ENCODE data around the gene OVAAL. TPM values are rescaled to one million over a fixed set of nuclear protein-coding genes. Genes with fewer than 3 reads are reported as not detected.

OVAAL gene
- total and polyA plus RNA-seq, 2 of the 4 experiments (the other 2 are of a cell fraction) = not detected

- peaks cover 21% of the 10 kb centered on the region for H3K4me1 ChIP-seq (ENCODE audit: control insufficient read depth, insufficient read depth, low read length)
- DNase-seq = no peak
- peak overlapping the region; percentile 97 for H2BK120ac ChIP-seq (ENCODE audit: low read depth, low read length)
- H3K9ac ChIP-seq (ENCODE audit: low read depth, low read length) = no peak overlapping the region
- H3K36me3 ChIP-seq (ENCODE audit: control insufficient read depth, insufficient read depth, low read length) = no peaks in the 10 kb centered on the region
- peak overlapping the region; percentile 89 for H2AK9ac ChIP-seq (replicated peaks; ENCODE audit: low read depth, low read length, poor library complexity)
- peaks cover 22% of the 10 kb centered on the region for H3K9me1 ChIP-seq (ENCODE audit: insufficient read depth, low read length)
- no peak overlapping the region; the same call in 1 of the 2 replicates for H3K56ac ChIP-seq (ENCODE audit: extremely low read depth, insufficient read depth, low read length)
- peak overlapping the region; percentile 98 for H2BK20ac ChIP-seq (ENCODE audit: low read depth, low read length)
- peak overlapping the region; percentile 87 for H4K91ac ChIP-seq (ENCODE audit: insufficient read depth, low read depth, low read length)
- no peak overlapping the region for H3K4me3 ChIP-seq (ENCODE audit: insufficient read depth, low read depth, low read length)
- intact Hi-C loops (cut with micrococcal nuclease) (no loop called here), in situ Hi-C loops (cut with MboI; ENCODE audit: low sequenced_read_pairs) (no loop called here), dilution Hi-C loops (cut with HindIII; ENCODE audit: low sequenced_read_pairs, unreplicated experiment) (no loop called here)
- ATAC-seq (ENCODE audit: low read depth) = peak; percentile 5; the same call in 1 of the 2 replicates
- POLR2A ChIA-PET (ENCODE audit: unreplicated experiment) = interaction anchor here (0.6 kb wide), 2 partner anchors 10 to 12 kb away, joined by 5 to 6 read pairs; no protein-coding TSS in a partner anchor
- peak overlapping the region; percentile 79 for H2AFZ ChIP-seq (replicated peaks; ENCODE audit: low read length, poor library complexity)
- peak overlapping the region; percentile 76; the same call in 1 of the 2 replicates for H3K23ac ChIP-seq (ENCODE audit: low read depth, low read length)
- peaks cover 0 to 13% of the 10 kb centered on the region in 2 experiments; a peak in 1 of 4 replicates for H3K79me1 ChIP-seq (ENCODE audit: low read depth in 1 of 2, low read length in 2 of 2)
- H3K14ac ChIP-seq (replicated peaks; ENCODE audit: low read depth, low read length) = peak overlapping the region; percentile 92
- BruUV-seq (replicated peaks) = no TSS peak
- peak overlapping the region; percentile 49; the same call in 1 of the 2 replicates for H4K5ac ChIP-seq (ENCODE audit: low read depth, low read length)
- peak overlapping the region; percentile 87 for H2AK5ac ChIP-seq (ENCODE audit: low read depth, low read length)
- TF ChIP-seq NFE2L2 (IDR thresholded peaks at IDR 0.05; ENCODE audit: low read depth, low read length) = no peak
- no peak for TF ChIP-seq RCOR1 (IDR thresholded peaks at IDR 0.05; ENCODE audit: insufficient replicate concordance, low read length)
- no peak for TF ChIP-seq BHLHE40 (IDR thresholded peaks at IDR 0.05; ENCODE audit: low read depth, low read length)
- no peak for TF ChIP-seq MAZ (IDR thresholded peaks at IDR 0.05; ENCODE audit: borderline replicate concordance, low read depth, low read length)
- TF ChIP-seq CTCF (conservative IDR thresholded peaks at IDR 0.05; ENCODE audit: low read depth, low read length) = no peak
- TF ChIP-seq CHD1 (IDR thresholded peaks at IDR 0.05; ENCODE audit: low read depth, low read length) = no peak
- TF ChIP-seq MXI1 (IDR thresholded peaks at IDR 0.05; ENCODE audit: borderline replicate concordance, low read depth, low read length) = no peak
- no peak for TF ChIP-seq RFX5 (IDR thresholded peaks at IDR 0.05; ENCODE audit: low read depth, low read length)
- no peak for TF ChIP-seq MAFK (IDR thresholded peaks at IDR 0.05; ENCODE audit: low read depth, low read length)
- no peak for TF ChIP-seq FOS (IDR thresholded peaks at IDR 0.05; ENCODE audit: low read depth, low read length)
- H3K4ac ChIP-seq (ENCODE audit: low read depth, low read length) = peak overlapping the region; percentile 96
- CTCF ChIA-PET = interaction anchor here (0.6 kb wide), 1 partner anchor 212 kb away, joined by 3 read pairs; no protein-coding TSS in a partner anchor
- H3K27ac ChIP-seq (ENCODE audit: insufficient read depth, low read length) = peak overlapping the region; percentile 19; the same call in 1 of the 2 replicates
- H4K20me1 ChIP-seq (ENCODE audit: insufficient read depth, low read length) = no peaks in the 10 kb centered on the region
- peak overlapping the region; percentile 83 for H2BK5ac ChIP-seq (ENCODE audit: low read depth, low read length, poor library complexity, severe bottlenecking)
- peak overlapping the region; percentile 40; the same call in 1 of the 2 replicates for H3K4me2 ChIP-seq (ENCODE audit: low read depth, low read length)
- H3K9me3 ChIP-seq (ENCODE audit: control insufficient read depth, insufficient read depth, low read length) = no peaks in the 10 kb centered on the region
- no peaks in the 10 kb centered on the region for H3K27me3 ChIP-seq (ENCODE audit: control insufficient read depth, insufficient read depth, low read length)
- WGBS, 2 experiments (ENCODE audit: extremely low coverage in 2 of 2, insufficient read length in 1 of 2) = 94% methylated on average over 2 of the region's 3 CpGs; no CpG with 5 or more reads in 1 of the 2 experiments
- H3K18ac ChIP-seq (ENCODE audit: low read depth, low read length) = peak overlapping the region; percentile 62; the same call in 1 of the 2 replicates
- peak overlapping the region; percentile 15 to 95; a peak in 2 of 4 replicates for H4K8ac ChIP-seq (ENCODE audit: low read depth in 2 of 2, low read length in 2 of 2)
- H2BK15ac ChIP-seq (ENCODE audit: low read depth, low read length) = peak overlapping the region; percentile 78; the same call in 2 of the 3 replicates
These were observed 1.6 kb downstream of the OVAAL start for GRCh38 chr1:180560200-180560867.

Data from IMR-90 (cell line).